HG02642 (cell line): ENCODE data around the gene TMPRSS3.
"Not testable (repeated sequence)": the region's sequence is repeated elsewhere in the genome, so short reads cannot be mapped to it uniquely, and the experiment has no call there.

ENCODE experiments used
- ATAC-seq: cut with Tn5 transposase; IDR thresholded peaks from one replicate; pipeline ENCODE4 v1.9.1; 2021; ENCODE audit warnings: mild to moderate bottlenecking; ENCODE audit not compliant: unreplicated experiment, poor library complexity

Gene TMPRSS3

GRCh38 chr21:42411197-42411869 lies 15.5 kb upstream of the TMPRSS3 start:
- ATAC-seq = no peak

- no peak for ATAC-seq
These were observed 13.5 kb upstream of the TMPRSS3 start for GRCh38 chr21:42409366-42409765.

- ATAC-seq = not testable (repeated sequence)
These were observed 12.9 kb upstream of the TMPRSS3 start for GRCh38 chr21:42408718-42409117.

GRCh38 chr21:42407476-42407875 lies 11.6 kb upstream of the TMPRSS3 start:
- no peak for ATAC-seq

GRCh38 chr21:42406866-42407265 lies 11.0 kb upstream of the TMPRSS3 start:
- no peak for ATAC-seq

- no peak for ATAC-seq
These were observed 10.4 kb upstream of the TMPRSS3 start for GRCh38 chr21:42406201-42406621.

GRCh38 chr21:42405064-42406013 lies 9.5 kb upstream of the TMPRSS3 start:
- no peak for ATAC-seq

GRCh38 chr21:42404539-42404938 lies 8.7 kb upstream of the TMPRSS3 start:
- ATAC-seq = no peak

- ATAC-seq = no peak
These were observed 7.9 kb upstream of the TMPRSS3 start, which contains the start of gene UBASH3A for GRCh38 chr21:42403611-42404231. TSS of gene UBASH3A (plus strand) at chr21:42403902. CDS start at chr21:42403946, 44 bp downstream.

- ATAC-seq = no peak
These were observed 6.0 kb upstream of the TMPRSS3 start for GRCh38 chr21:42401820-42402251.

GRCh38 chr21:42401154-42401553 lies 5.3 kb upstream of the TMPRSS3 start:
- ATAC-seq = no peak

- ATAC-seq = no peak
These were observed 4.7 kb upstream of the TMPRSS3 start for GRCh38 chr21:42400525-42400924.

- no peak for ATAC-seq
These were observed 2.7 kb upstream of the TMPRSS3 start for GRCh38 chr21:42398436-42399028.

GRCh38 chr21:42397746-42398394 lies 2.0 kb upstream of the TMPRSS3 start:
- no peak for ATAC-seq

- ATAC-seq = no peak
These were observed 1.2 kb upstream of the TMPRSS3 start for GRCh38 chr21:42396799-42397745.

GRCh38 chr21:42395302-42395701 lies 550 bp downstream of the TMPRSS3 start:
- ATAC-seq = no peak

GRCh38 chr21:42393443-42393950 lies 2.4 kb downstream of the TMPRSS3 start:
- no peak for ATAC-seq

GRCh38 chr21:42392731-42393442 lies 3.0 kb downstream of the TMPRSS3 start:
- ATAC-seq = peak; percentile 73
